Ovary (tissue), 3 donors: ENCODE results near the gene TRAPPC3.

ENCODE experiments used
- EP300 ChIP-seq: sonication (generic); formaldehyde crosslinking; IDR thresholded peaks from one replicate; pipeline ENCODE4 v1.6.1; 2017; ENCODE audit warnings: antibody characterized with exemption
- POLR2A ChIP-seq: fragments of 450-650 bp; IDR thresholded peaks from one replicate; pipeline ENCODE4 v1.6.1; 2017; ENCODE audit warnings: antibody characterized with exemption, mild to moderate bottlenecking, moderate library complexity
- TF ChIP-seq, protein P1 (sequence below), 3 donors: fragments of 450-650 bp in 2 of 3; fragments of 200-600 bp in 1 of 3; IDR thresholded peaks; one replicate each; pipeline versions ENCODE4 v1.5.1 to v1.8.0; 2016 to 2022; ENCODE audit warnings: antibody characterized with exemption in 3 of 3, mild to moderate bottlenecking in 1 of 3
- donor health status: DM: no; HTN: no; CAD: no.

DNA sequence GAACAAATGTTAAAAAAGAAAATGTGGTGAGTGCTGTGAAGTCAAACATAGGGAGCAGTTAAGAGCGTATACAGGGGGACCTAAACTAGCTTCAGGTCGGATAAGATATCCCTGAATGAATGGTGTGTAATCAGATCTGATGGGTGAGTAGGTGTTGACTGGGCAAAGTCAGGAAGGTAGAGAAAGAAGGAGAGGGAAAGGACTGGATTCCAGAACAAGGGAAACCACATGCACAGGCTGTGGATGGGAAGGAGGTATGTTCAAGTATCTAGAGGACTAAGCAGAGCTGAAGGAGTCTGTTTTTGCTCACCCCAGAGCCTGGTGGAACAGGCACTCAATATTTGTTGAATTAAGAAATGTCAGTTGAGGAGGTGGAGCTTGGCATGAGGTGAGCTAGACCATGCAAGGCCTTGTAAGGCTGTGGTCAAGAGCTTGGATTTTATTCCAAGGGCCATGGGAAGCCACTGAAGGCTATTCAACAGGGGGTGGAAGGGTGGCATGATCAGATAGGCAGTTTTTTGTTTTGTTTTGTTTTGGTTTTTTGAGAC, 34.1 kb upstream of the TRAPPC3 start:
- TF ChIP-seq POLR2A, result no peak
- TF ChIP-seq, protein P1, sequence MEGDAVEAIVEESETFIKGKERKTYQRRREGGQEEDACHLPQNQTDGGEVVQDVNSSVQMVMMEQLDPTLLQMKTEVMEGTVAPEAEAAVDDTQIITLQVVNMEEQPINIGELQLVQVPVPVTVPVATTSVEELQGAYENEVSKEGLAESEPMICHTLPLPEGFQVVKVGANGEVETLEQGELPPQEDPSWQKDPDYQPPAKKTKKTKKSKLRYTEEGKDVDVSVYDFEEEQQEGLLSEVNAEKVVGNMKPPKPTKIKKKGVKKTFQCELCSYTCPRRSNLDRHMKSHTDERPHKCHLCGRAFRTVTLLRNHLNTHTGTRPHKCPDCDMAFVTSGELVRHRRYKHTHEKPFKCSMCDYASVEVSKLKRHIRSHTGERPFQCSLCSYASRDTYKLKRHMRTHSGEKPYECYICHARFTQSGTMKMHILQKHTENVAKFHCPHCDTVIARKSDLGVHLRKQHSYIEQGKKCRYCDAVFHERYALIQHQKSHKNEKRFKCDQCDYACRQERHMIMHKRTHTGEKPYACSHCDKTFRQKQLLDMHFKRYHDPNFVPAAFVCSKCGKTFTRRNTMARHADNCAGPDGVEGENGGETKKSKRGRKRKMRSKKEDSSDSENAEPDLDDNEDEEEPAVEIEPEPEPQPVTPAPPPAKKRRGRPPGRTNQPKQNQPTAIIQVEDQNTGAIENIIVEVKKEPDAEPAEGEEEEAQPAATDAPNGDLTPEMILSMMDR (IDR thresholded peaks at IDR 0.05), result no peak
- no peak for TF ChIP-seq EP300
